HEK293T (cell line): ENCODE data around the gene DLX2.

Source experiments
- CTBP1 ChIP-seq: fragments of 450-650 bp; IDR thresholded peaks from 2 replicates; pipeline ENCODE4 v1.6.1; 2016; ENCODE audit warnings: borderline replicate concordance
- FOXK2 ChIP-seq: fragments of 450-650 bp; IDR thresholded peaks from 2 replicates; pipeline ENCODE4 v1.6.1; 2016; ENCODE audit warnings: mild to moderate bottlenecking
- L3MBTL2 ChIP-seq: fragments of 450-650 bp; conservative IDR thresholded peaks from 2 replicates; pipeline ENCODE4 v1.6.1; 2016; ENCODE audit warnings: mild to moderate bottlenecking
- LEF1 ChIP-seq: fragments of 450-650 bp; IDR thresholded peaks from 2 replicates; pipeline ENCODE4 v1.6.1; 2017; ENCODE audit warnings: mild to moderate bottlenecking, borderline replicate concordance
- NFRKB ChIP-seq: fragments of 450-650 bp; IDR thresholded peaks from 2 replicates; pipeline ENCODE4 v1.6.1; 2016; ENCODE audit warnings: mild to moderate bottlenecking, moderate library complexity
- PKNOX1 ChIP-seq: fragments of 450-650 bp; IDR thresholded peaks from 2 replicates; pipeline ENCODE4 v1.6.1; 2016
- SUZ12 ChIP-seq: fragments of 450-650 bp; IDR thresholded peaks from 2 replicates; pipeline ENCODE4 v1.6.1; 2016; ENCODE audit warnings: mild to moderate bottlenecking

- TF ChIP-seq SUZ12, result no peak
- no peak for TF ChIP-seq L3MBTL2
- TF ChIP-seq FOXK2, result no peak
- TF ChIP-seq LEF1, result no peak
- no peak for TF ChIP-seq NFRKB
- no peak for TF ChIP-seq PKNOX1
- no peak for TF ChIP-seq CTBP1
These were observed 13.6 kb downstream of the DLX2 start for GRCh38 chr2:172089005-172089504.
